GM23248 (cell line): ENCODE measurements around the gene C4orf51.

Source experiments
- EZH2 ChIP-seq: fragments of 200-600 bp; sonication (generic); IDR thresholded peaks from 2 replicates; pipeline ENCODE4 v1.6.1; 2018; ENCODE audit warnings: antibody characterized with exemption, mild to moderate bottlenecking; ENCODE audit not compliant: insufficient read depth, poor library complexity, severe bottlenecking
- EZH2phosphoT487 ChIP-seq: fragments of 200-600 bp; sonication (generic); IDR thresholded peaks from 2 replicates; pipeline ENCODE4 v1.6.1; 2018; ENCODE audit warnings: antibody characterized with exemption, moderate library complexity, mild to moderate bottlenecking, low read depth; ENCODE audit not compliant: insufficient read depth

DNA sequence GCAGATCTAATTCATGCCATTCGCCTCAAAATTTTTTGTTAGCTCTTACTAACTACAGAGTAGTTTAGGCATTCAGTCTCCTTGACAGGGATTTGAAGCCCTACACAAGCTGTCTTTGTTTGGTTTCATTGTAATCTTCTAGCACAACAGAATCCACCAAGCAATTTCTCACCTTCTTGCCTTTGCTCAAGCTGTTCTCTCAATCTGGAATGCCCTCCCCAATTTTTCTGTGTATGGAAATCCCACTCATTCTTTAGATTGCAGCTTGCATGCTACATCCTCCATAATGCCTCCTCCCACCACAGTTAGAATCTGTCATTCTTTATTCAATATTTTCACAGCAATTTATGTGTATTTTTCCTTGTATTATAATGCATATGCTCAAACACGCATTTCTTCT is 63.7 kb downstream of the C4orf51 start:
- TF ChIP-seq EZH2 (no peak), EZH2phosphoT487 (no peak)
